ENCODE measurements around the gene CYB5R4. TPM values are rescaled to one million over a fixed set of nuclear protein-coding genes. Genes with fewer than 3 reads are reported as not detected.
A peak's percentile ranks its signal among the peaks of the same experiment; 100 is the strongest.

The CYB5R4 gene
- total and polyA plus RNA-seq, 2 of the 13 experiments (the other 11 are each of a cell fraction or from before 2014, with no cell fraction given), result 5.3 to 26.1 TPM

DNA sequence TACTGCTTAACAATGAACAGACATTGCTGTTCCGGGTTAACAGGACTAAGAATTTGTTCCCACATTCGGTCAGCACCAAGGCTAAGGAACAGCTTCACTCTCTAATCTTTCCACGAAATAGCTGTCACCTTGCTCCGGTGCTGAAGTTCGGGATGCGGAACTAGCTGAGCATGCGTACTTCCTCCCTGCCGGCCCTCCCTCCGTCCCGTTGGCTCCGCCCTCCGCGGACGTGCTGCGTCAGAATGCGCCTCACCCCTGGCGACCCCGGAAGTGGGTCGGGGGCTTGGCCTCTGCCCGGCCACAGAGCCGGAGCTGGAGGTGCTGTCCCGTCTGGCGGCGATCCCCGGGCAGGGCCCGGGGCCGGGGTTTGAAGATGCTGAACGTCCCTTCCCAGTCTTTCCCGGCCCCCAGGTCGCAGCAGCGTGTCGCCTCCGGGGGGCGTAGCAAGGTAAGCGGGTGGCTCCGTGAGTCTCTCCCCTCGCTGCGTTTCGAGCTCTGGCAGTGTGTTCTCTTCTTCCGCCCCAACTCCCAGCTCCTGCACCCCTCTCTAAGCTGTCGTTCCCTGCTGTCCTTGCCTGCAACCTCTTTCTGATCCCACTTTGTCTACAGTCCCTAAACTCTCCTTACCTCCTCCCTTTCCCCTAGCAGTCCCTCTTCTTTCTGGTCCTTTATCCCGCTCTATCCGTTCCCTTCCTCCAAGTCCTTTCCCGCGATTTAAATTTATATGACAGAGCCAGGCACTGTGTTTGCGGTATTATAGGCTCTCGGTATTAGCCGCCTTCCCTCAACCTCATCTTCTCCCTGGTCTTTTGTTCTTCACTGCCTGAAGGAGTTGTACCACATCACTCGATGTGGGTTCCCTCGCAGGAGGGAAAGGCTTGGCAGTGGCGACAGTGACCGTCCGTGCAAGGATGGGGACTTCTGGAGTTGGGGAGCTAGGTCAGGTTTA, at the start of gene CYB5R4 (continued):
- TF ChIP-seq HNRNPUL1 (IDR thresholded peaks at IDR 0.05; ENCODE audit: low read depth, low read length) (no peak), ZEB1 (IDR thresholded peaks at IDR 0.05; ENCODE audit: insufficient replicate concordance, low read depth) (no peak), HNF4G (IDR thresholded peaks at IDR 0.05; ENCODE audit: borderline replicate concordance, low read depth, low read length) (no peak), HNF4G (CRISPR knock-in tag; IDR thresholded peaks at IDR 0.05; ENCODE audit: borderline replicate concordance, low read depth) (no peak), SMC3 (IDR thresholded peaks at IDR 0.05; ENCODE audit: low read length) (no peak), BCL6 (CRISPR knock-in tag; IDR thresholded peaks at IDR 0.05) (peak; percentile 95), ZFP41 (CRISPR knock-in tag; IDR thresholded peaks at IDR 0.05; ENCODE audit: borderline replicate concordance) (peak; percentile 79)
- TF ChIP-seq, protein P1, sequence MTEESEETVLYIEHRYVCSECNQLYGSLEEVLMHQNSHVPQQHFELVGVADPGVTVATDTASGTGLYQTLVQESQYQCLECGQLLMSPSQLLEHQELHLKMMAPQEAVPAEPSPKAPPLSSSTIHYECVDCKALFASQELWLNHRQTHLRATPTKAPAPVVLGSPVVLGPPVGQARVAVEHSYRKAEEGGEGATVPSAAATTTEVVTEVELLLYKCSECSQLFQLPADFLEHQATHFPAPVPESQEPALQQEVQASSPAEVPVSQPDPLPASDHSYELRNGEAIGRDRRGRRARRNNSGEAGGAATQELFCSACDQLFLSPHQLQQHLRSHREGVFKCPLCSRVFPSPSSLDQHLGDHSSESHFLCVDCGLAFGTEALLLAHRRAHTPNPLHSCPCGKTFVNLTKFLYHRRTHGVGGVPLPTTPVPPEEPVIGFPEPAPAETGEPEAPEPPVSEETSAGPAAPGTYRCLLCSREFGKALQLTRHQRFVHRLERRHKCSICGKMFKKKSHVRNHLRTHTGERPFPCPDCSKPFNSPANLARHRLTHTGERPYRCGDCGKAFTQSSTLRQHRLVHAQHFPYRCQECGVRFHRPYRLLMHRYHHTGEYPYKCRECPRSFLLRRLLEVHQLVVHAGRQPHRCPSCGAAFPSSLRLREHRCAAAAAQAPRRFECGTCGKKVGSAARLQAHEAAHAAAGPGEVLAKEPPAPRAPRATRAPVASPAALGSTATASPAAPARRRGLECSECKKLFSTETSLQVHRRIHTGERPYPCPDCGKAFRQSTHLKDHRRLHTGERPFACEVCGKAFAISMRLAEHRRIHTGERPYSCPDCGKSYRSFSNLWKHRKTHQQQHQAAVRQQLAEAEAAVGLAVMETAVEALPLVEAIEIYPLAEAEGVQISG (CRISPR knock-in tag; IDR thresholded peaks at IDR 0.05), result peak; percentile 88
- TF ChIP-seq, protein P2, sequence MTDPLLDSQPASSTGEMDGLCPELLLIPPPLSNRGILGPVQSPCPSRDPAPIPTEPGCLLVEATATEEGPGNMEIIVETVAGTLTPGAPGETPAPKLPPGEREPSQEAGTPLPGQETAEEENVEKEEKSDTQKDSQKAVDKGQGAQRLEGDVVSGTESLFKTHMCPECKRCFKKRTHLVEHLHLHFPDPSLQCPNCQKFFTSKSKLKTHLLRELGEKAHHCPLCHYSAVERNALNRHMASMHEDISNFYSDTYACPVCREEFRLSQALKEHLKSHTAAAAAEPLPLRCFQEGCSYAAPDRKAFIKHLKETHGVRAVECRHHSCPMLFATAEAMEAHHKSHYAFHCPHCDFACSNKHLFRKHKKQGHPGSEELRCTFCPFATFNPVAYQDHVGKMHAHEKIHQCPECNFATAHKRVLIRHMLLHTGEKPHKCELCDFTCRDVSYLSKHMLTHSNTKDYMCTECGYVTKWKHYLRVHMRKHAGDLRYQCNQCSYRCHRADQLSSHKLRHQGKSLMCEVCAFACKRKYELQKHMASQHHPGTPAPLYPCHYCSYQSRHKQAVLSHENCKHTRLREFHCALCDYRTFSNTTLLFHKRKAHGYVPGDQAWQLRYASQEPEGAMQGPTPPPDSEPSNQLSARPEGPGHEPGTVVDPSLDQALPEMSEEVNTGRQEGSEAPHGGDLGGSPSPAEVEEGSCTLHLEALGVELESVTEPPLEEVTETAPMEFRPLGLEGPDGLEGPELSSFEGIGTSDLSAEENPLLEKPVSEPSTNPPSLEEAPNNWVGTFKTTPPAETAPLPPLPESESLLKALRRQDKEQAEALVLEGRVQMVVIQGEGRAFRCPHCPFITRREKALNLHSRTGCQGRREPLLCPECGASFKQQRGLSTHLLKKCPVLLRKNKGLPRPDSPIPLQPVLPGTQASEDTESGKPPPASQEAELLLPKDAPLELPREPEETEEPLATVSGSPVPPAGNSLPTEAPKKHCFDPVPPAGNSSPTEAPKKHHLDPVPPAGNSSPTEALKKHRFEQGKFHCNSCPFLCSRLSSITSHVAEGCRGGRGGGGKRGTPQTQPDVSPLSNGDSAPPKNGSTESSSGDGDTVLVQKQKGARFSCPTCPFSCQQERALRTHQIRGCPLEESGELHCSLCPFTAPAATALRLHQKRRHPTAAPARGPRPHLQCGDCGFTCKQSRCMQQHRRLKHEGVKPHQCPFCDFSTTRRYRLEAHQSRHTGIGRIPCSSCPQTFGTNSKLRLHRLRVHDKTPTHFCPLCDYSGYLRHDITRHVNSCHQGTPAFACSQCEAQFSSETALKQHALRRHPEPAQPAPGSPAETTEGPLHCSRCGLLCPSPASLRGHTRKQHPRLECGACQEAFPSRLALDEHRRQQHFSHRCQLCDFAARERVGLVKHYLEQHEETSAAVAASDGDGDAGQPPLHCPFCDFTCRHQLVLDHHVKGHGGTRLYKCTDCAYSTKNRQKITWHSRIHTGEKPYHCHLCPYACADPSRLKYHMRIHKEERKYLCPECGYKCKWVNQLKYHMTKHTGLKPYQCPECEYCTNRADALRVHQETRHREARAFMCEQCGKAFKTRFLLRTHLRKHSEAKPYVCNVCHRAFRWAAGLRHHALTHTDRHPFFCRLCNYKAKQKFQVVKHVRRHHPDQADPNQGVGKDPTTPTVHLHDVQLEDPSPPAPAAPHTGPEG (CRISPR knock-in tag; IDR thresholded peaks at IDR 0.05), result peak; percentile 87; the same call in 1 of the 2 replicates
- TF ChIP-seq, protein P3, sequence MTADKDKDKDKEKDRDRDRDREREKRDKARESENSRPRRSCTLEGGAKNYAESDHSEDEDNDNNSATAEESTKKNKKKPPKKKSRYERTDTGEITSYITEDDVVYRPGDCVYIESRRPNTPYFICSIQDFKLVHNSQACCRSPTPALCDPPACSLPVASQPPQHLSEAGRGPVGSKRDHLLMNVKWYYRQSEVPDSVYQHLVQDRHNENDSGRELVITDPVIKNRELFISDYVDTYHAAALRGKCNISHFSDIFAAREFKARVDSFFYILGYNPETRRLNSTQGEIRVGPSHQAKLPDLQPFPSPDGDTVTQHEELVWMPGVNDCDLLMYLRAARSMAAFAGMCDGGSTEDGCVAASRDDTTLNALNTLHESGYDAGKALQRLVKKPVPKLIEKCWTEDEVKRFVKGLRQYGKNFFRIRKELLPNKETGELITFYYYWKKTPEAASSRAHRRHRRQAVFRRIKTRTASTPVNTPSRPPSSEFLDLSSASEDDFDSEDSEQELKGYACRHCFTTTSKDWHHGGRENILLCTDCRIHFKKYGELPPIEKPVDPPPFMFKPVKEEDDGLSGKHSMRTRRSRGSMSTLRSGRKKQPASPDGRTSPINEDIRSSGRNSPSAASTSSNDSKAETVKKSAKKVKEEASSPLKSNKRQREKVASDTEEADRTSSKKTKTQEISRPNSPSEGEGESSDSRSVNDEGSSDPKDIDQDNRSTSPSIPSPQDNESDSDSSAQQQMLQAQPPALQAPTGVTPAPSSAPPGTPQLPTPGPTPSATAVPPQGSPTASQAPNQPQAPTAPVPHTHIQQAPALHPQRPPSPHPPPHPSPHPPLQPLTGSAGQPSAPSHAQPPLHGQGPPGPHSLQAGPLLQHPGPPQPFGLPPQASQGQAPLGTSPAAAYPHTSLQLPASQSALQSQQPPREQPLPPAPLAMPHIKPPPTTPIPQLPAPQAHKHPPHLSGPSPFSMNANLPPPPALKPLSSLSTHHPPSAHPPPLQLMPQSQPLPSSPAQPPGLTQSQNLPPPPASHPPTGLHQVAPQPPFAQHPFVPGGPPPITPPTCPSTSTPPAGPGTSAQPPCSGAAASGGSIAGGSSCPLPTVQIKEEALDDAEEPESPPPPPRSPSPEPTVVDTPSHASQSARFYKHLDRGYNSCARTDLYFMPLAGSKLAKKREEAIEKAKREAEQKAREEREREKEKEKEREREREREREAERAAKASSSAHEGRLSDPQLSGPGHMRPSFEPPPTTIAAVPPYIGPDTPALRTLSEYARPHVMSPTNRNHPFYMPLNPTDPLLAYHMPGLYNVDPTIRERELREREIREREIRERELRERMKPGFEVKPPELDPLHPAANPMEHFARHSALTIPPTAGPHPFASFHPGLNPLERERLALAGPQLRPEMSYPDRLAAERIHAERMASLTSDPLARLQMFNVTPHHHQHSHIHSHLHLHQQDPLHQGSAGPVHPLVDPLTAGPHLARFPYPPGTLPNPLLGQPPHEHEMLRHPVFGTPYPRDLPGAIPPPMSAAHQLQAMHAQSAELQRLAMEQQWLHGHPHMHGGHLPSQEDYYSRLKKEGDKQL (CRISPR knock-in tag; IDR thresholded peaks at IDR 0.05; ENCODE audit: low read depth), result 0 out of 2 replicates have a peak, but pooled peaks have one; percentile 43
- TF ChIP-seq, protein P4, sequence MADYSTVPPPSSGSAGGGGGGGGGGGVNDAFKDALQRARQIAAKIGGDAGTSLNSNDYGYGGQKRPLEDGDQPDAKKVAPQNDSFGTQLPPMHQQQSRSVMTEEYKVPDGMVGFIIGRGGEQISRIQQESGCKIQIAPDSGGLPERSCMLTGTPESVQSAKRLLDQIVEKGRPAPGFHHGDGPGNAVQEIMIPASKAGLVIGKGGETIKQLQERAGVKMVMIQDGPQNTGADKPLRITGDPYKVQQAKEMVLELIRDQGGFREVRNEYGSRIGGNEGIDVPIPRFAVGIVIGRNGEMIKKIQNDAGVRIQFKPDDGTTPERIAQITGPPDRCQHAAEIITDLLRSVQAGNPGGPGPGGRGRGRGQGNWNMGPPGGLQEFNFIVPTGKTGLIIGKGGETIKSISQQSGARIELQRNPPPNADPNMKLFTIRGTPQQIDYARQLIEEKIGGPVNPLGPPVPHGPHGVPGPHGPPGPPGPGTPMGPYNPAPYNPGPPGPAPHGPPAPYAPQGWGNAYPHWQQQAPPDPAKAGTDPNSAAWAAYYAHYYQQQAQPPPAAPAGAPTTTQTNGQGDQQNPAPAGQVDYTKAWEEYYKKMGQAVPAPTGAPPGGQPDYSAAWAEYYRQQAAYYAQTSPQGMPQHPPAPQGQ (CRISPR knock-in tag; IDR thresholded peaks at IDR 0.05; ENCODE audit: borderline replicate concordance), result no peak

All from HepG2 (cell line).